ENCODE measurements around the gene ERCC2.
"Not testable (repeated sequence)": the region's sequence is repeated elsewhere in the genome, so short reads cannot be mapped to it uniquely, and the experiment has no call there.

Gene ERCC2

GRCh38 chr19:45327404-45328143 is 42.8 kb downstream of the ERCC2 start:
- no peak for DNase-seq

GRCh38 chr19:45324349-45324907 is 45.9 kb downstream of the ERCC2 start:
- no peak for DNase-seq

GRCh38 chr19:45323671-45324081 is 46.7 kb downstream of the ERCC2 start:
- no peak for DNase-seq

- DNase-seq, result no peak
These were observed 47.6 kb downstream of the ERCC2 start, which contains the start of gene CKM for GRCh38 chr19:45322744-45323281. CKM (minus strand) TSS chr19:45322875; CDS start chr19:45319713, 3,162 bp downstream.

GRCh38 chr19:45322311-45322710 is 48.1 kb downstream of the ERCC2 start:
- DNase-seq, result no peak

- no peak for DNase-seq
These were observed 48.5 kb downstream of the ERCC2 start for GRCh38 chr19:45321848-45322247.

GRCh38 chr19:45320997-45321775 is 49.2 kb downstream of the ERCC2 start:
- DNase-seq, result no peak

- DNase-seq, result no peak
These were observed 55.1 kb downstream of the ERCC2 start for GRCh38 chr19:45315304-45315703.

- DNase-seq, result no peak
These were observed 55.6 kb downstream of the ERCC2 start for GRCh38 chr19:45314708-45315245.

- DNase-seq, result not testable (repeated sequence)
These were observed 58.1 kb downstream of the ERCC2 start for GRCh38 chr19:45312285-45312684.

- DNase-seq, result peak in 1 of 2 donors; percentile 46
These were observed 58.8 kb downstream of the ERCC2 start for GRCh38 chr19:45311621-45312020.

- DNase-seq, result not testable (repeated sequence)
These were observed 61.1 kb downstream of the ERCC2 start for GRCh38 chr19:45309322-45309721.

GRCh38 chr19:45307361-45307760 is 63.0 kb downstream of the ERCC2 start:
- DNase-seq, result no peak

- no peak for DNase-seq
These were observed 63.8 kb downstream of the ERCC2 start for GRCh38 chr19:45306518-45307027.

- no peak for DNase-seq
These were observed 64.3 kb downstream of the ERCC2 start for GRCh38 chr19:45306040-45306439.

- DNase-seq, result no peak
These were observed 65.0 kb downstream of the ERCC2 start for GRCh38 chr19:45305421-45305820.

GRCh38 chr19:45305007-45305406 is 65.4 kb downstream of the ERCC2 start:
- DNase-seq, result no peak

- DNase-seq, result no peak
These were observed 66.0 kb downstream of the ERCC2 start for GRCh38 chr19:45304141-45304926.

GRCh38 chr19:45303269-45304060 is 66.9 kb downstream of the ERCC2 start:
- no peak for DNase-seq

- DNase-seq, result no peak
These were observed 68.0 kb downstream of the ERCC2 start for GRCh38 chr19:45302416-45302815.

Measured in CD4-positive, alpha-beta T cell treated with Interleukin-1 beta for 1 hour (primary cell).